GM15510 (cell line): ENCODE measurements around the gene ROPN1L.

Experiments used
- POLR2A ChIP-seq: IDR thresholded peaks from 3 replicates; pipeline ENCODE4 v1.6.1; 2011; ENCODE audit warnings: borderline replicate concordance; ENCODE audit not compliant: insufficient read length; ENCODE audit errors: extremely low read depth

ROPN1L gene

GRCh38 chr5:10461904-10462555 lies 20.4 kb downstream of the ROPN1L start:
- no peak for TF ChIP-seq POLR2A

GRCh38 chr5:10463566-10463965 lies 21.9 kb downstream of the ROPN1L start:
- no peak for TF ChIP-seq POLR2A

GRCh38 chr5:10464173-10464572 lies 22.5 kb downstream of the ROPN1L start:
- no peak for TF ChIP-seq POLR2A

GRCh38 chr5:10465726-10466125 lies 24.0 kb downstream of the ROPN1L start:
- TF ChIP-seq POLR2A = no peak

- TF ChIP-seq POLR2A = no peak
Measured at GRCh38 chr5:10466446-10467073, 24.9 kb downstream of the ROPN1L start.

- no peak for TF ChIP-seq POLR2A
Measured at GRCh38 chr5:10467281-10468198, 25.9 kb downstream of the ROPN1L start.

GRCh38 chr5:10468256-10468655 lies 26.6 kb downstream of the ROPN1L start:
- no peak for TF ChIP-seq POLR2A

- TF ChIP-seq POLR2A = no peak
Measured at GRCh38 chr5:10469253-10470050, 27.8 kb downstream of the ROPN1L start.

GRCh38 chr5:10470669-10471068 lies 29.0 kb downstream of the ROPN1L start:
- no peak for TF ChIP-seq POLR2A

GRCh38 chr5:10471677-10472076 lies 30.0 kb downstream of the ROPN1L start:
- no peak for TF ChIP-seq POLR2A

- TF ChIP-seq POLR2A = no peak
Measured at GRCh38 chr5:10474521-10475075, 32.9 kb downstream of the ROPN1L start.

- no peak for TF ChIP-seq POLR2A
Measured at GRCh38 chr5:10475931-10476676, 34.4 kb downstream of the ROPN1L start.

GRCh38 chr5:10476878-10477277 lies 35.2 kb downstream of the ROPN1L start:
- no peak for TF ChIP-seq POLR2A

GRCh38 chr5:10477943-10478342 lies 36.3 kb downstream of the ROPN1L start:
- no peak for TF ChIP-seq POLR2A
